SK-N-SH treated with all-trans-retinoic acid at 6 μM for 48 hours (cell line): ENCODE results near the gene RIN3.

Source experiments
- ATAC-seq: fragments of 200-7000 bp; cut with Tn5 transposase; 3 replicates; pipeline ENCODE4 v1.9.1; 2020; ENCODE audit warnings: mild to moderate bottlenecking, moderate library complexity
- ARNTL ChIP-seq: fragments of 450-650 bp; formaldehyde crosslinking; IDR thresholded peaks from 2 replicates; pipeline ENCODE4 v1.5.0; 2020; ENCODE audit warnings: low read depth, mild to moderate bottlenecking, moderate library complexity, borderline replicate concordance
- BACH2 ChIP-seq: fragments of 250-450 bp; sonication (Bioruptor Pico); IDR thresholded peaks from 2 replicates; pipeline ENCODE4 v1.9.0; 2021; ENCODE audit warnings: mild to moderate bottlenecking, borderline replicate concordance
- CSDC2 ChIP-seq: fragments of 250-450 bp; sonication (Bioruptor Pico); IDR thresholded peaks from 2 replicates; pipeline ENCODE4 v1.5.0; 2020; ENCODE audit warnings: mild to moderate bottlenecking, moderate library complexity
- ESRRG ChIP-seq: fragments of 250-450 bp; sonication (Bioruptor Pico); IDR thresholded peaks from 2 replicates; pipeline ENCODE4 v1.6.1; 2021; ENCODE audit warnings: mild to moderate bottlenecking
- GLIS3 ChIP-seq: fragments of 250-450 bp; sonication (Bioruptor Pico); IDR thresholded peaks from 2 replicates; pipeline ENCODE4 v1.5.0; 2020; ENCODE audit warnings: mild to moderate bottlenecking, moderate library complexity
- ISL1 ChIP-seq: fragments of 250-450 bp; sonication (Bioruptor Pico); IDR thresholded peaks from 2 replicates; pipeline ENCODE4 v2.1.2; 2022; ENCODE audit warnings: mild to moderate bottlenecking, moderate library complexity
- OSR1 ChIP-seq: fragments of 250-450 bp; sonication (Bioruptor Pico); IDR thresholded peaks from 2 replicates; pipeline ENCODE4 v1.8.0; 2022; ENCODE audit warnings: moderate library complexity, mild to moderate bottlenecking, inconsistent platforms
- PPARA ChIP-seq: fragments of 250-450 bp; sonication (Bioruptor Pico); IDR thresholded peaks from 2 replicates; pipeline ENCODE4 v1.5.0; 2020; ENCODE audit warnings: mild to moderate bottlenecking, borderline replicate concordance
- RARB ChIP-seq: fragments of 250-450 bp; sonication (Bioruptor Pico); IDR thresholded peaks from 2 replicates; pipeline ENCODE4 v1.8.0; 2021; ENCODE audit warnings: mild to moderate bottlenecking, moderate library complexity
- SNAI2 ChIP-seq: fragments of 250-450 bp; sonication (Bioruptor Pico); IDR thresholded peaks from 2 replicates; pipeline ENCODE4 v1.5.0; 2020; ENCODE audit warnings: mild to moderate bottlenecking, moderate library complexity
- TOX ChIP-seq: fragments of 250-450 bp; sonication (Bioruptor Pico); IDR thresholded peaks from 2 replicates; pipeline ENCODE4 v1.8.0; 2021; ENCODE audit warnings: mild to moderate bottlenecking, moderate library complexity, borderline replicate concordance
- ZC3H10 ChIP-seq: fragments of 250-450 bp; sonication (Bioruptor Pico); IDR thresholded peaks from 2 replicates; pipeline ENCODE4 v1.5.1; 2021; ENCODE audit warnings: mild to moderate bottlenecking, moderate library complexity
- ZFP3 ChIP-seq: fragments of 250-450 bp; sonication (Bioruptor Pico); IDR thresholded peaks from 2 replicates; pipeline ENCODE4 v1.5.0; 2020; ENCODE audit warnings: mild to moderate bottlenecking, moderate library complexity
- ZFP30 ChIP-seq: fragments of 450-650 bp; formaldehyde crosslinking; IDR thresholded peaks from 2 replicates; pipeline ENCODE4 v1.5.0; 2022; ENCODE audit warnings: mild to moderate bottlenecking, moderate library complexity
- ZNF565 ChIP-seq: fragments of 450-650 bp; formaldehyde crosslinking; conservative IDR thresholded peaks from 2 replicates; pipeline ENCODE4 v1.5.0; 2020; ENCODE audit warnings: low read depth, mild to moderate bottlenecking, moderate library complexity
- ZNF70 ChIP-seq: fragments of 450-650 bp; formaldehyde crosslinking; IDR thresholded peaks from 2 replicates; pipeline ENCODE4 v1.5.0; 2020; ENCODE audit warnings: mild to moderate bottlenecking, moderate library complexity
- ZNF8 ChIP-seq: fragments of 450-650 bp; formaldehyde crosslinking; IDR thresholded peaks from 2 replicates; pipeline ENCODE4 v1.5.0; 2020; ENCODE audit warnings: mild to moderate bottlenecking, moderate library complexity
- TF ChIP-seq, protein P1 (sequence below): fragments of 250-450 bp; sonication (Bioruptor Pico); IDR thresholded peaks from 2 replicates; pipeline ENCODE4 v1.5.0; 2020; ENCODE audit warnings: mild to moderate bottlenecking, moderate library complexity
- TF ChIP-seq, protein P2 (sequence below): fragments of 250-450 bp; sonication (Bioruptor Pico); IDR thresholded peaks from 2 replicates; pipeline ENCODE4 v1.8.0; 2021; ENCODE audit warnings: low read depth, mild to moderate bottlenecking, moderate library complexity, borderline replicate concordance
- TF ChIP-seq, protein P3 (sequence below): fragments of 250-450 bp; sonication (Bioruptor Pico); IDR thresholded peaks from 2 replicates; pipeline ENCODE4 v1.5.1; 2020; ENCODE audit warnings: low read depth, mild to moderate bottlenecking, moderate library complexity
- TF ChIP-seq, protein P4 (sequence below): fragments of 250-450 bp; sonication (Bioruptor Pico); IDR thresholded peaks from 2 replicates; pipeline ENCODE4 v1.8.0; 2020; ENCODE audit warnings: mild to moderate bottlenecking, moderate library complexity, borderline replicate concordance

RIN3 gene

DNA sequence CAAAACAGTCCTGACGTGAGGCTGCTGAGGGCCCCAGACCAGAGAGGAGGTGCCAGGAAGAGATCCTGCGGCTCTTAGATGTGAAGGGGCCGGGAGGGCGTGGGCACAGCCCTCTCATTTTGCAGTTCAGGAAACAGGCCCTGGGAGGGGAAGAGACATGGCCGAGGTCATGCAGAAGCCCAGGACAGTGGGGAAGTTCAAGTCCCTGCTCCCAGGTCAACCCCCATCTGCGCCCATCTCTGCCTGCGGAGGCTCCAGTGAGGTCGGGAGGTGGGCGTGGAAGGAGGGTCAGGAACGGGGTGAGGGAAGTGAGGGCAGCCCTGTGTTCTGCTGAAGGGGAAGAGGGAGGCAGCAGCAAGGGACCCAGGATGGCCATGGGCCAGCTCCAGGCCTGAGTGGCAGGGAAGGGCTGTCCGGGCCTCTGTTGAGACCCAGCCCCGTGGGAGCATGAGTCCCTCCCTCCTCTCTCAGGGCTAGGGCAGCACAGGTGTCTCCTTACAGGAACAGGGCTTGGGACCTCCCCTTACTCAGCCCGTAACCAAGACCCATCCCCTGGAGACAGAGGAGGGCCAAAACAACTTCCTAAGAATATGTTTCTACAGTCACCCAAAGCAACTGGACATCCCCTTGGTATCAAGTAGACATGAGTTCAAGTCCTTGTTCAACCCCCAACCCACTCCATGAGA lies 144.0 kb downstream of the RIN3 start (continued):
- no peak for TF ChIP-seq OSR1
- TF ChIP-seq ZC3H10 (CRISPR knock-in tag): no peak
- TF ChIP-seq ARNTL (CRISPR knock-in tag): no peak
- no peak for TF ChIP-seq BACH2 (CRISPR knock-in tag)
- TF ChIP-seq, protein P1, sequence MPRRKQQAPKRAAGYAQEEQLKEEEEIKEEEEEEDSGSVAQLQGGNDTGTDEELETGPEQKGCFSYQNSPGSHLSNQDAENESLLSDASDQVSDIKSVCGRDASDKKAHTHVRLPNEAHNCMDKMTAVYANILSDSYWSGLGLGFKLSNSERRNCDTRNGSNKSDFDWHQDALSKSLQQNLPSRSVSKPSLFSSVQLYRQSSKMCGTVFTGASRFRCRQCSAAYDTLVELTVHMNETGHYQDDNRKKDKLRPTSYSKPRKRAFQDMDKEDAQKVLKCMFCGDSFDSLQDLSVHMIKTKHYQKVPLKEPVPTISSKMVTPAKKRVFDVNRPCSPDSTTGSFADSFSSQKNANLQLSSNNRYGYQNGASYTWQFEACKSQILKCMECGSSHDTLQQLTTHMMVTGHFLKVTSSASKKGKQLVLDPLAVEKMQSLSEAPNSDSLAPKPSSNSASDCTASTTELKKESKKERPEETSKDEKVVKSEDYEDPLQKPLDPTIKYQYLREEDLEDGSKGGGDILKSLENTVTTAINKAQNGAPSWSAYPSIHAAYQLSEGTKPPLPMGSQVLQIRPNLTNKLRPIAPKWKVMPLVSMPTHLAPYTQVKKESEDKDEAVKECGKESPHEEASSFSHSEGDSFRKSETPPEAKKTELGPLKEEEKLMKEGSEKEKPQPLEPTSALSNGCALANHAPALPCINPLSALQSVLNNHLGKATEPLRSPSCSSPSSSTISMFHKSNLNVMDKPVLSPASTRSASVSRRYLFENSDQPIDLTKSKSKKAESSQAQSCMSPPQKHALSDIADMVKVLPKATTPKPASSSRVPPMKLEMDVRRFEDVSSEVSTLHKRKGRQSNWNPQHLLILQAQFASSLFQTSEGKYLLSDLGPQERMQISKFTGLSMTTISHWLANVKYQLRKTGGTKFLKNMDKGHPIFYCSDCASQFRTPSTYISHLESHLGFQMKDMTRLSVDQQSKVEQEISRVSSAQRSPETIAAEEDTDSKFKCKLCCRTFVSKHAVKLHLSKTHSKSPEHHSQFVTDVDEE (CRISPR knock-in tag): no peak

DNA sequence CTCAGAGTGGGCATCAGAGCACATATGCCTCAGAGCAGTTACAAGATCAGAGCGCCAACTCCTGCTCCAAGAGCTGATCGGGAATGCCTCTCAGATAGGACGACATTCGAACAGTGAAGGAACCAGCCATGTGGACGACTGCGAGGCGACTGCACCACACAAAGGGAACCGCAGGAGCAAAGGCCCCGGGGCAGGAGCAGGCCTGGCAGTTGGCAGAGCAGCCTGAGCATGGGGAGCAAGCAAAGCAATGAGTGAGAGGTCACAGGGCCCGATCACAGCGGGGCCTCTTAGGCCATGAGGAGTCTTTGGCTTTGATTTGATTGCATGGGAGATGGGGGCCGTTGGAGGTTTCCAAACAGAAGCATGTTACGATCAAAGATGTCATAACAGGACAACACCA lies 144.6 kb downstream of the RIN3 start:
- no peak for ATAC-seq
- TF ChIP-seq ZC3H10 (CRISPR knock-in tag) (no peak), GLIS3 (CRISPR knock-in tag) (no peak), SNAI2 (CRISPR knock-in tag) (no peak), CSDC2 (CRISPR knock-in tag) (no peak), TOX (no peak)
- TF ChIP-seq, protein P2, sequence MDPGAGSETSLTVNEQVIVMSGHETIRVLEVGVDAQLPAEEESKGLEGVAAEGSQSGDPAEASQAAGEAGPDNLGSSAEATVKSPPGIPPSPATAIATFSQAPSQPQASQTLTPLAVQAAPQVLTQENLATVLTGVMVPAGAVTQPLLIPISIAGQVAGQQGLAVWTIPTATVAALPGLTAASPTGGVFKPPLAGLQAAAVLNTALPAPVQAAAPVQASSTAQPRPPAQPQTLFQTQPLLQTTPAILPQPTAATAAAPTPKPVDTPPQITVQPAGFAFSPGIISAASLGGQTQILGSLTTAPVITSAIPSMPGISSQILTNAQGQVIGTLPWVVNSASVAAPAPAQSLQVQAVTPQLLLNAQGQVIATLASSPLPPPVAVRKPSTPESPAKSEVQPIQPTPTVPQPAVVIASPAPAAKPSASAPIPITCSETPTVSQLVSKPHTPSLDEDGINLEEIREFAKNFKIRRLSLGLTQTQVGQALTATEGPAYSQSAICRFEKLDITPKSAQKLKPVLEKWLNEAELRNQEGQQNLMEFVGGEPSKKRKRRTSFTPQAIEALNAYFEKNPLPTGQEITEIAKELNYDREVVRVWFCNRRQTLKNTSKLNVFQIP (CRISPR knock-in tag): no peak
- TF ChIP-seq, all 23 proteins: peak for 0

DNA sequence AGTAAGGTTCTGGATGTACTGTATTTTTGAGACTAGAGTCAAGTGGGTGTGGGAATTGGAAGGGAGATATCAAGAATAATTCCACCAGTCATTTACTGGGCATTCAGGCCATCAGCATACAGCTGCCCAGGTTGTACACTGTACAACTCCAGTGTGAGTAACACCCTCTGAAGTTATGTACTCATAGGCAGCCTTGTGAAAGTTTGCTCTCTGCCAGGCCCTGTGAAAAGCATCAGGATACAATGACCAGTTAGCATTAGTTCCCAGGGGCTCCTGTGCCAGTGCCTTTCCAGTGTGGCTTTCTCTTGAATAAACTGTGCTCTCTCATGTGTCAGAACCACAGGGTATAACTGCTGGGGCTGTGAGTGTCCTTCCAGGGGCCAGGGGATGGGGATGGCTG lies 145.1 kb downstream of the RIN3 start:
- no peak for ATAC-seq
- TF ChIP-seq, protein P3, sequence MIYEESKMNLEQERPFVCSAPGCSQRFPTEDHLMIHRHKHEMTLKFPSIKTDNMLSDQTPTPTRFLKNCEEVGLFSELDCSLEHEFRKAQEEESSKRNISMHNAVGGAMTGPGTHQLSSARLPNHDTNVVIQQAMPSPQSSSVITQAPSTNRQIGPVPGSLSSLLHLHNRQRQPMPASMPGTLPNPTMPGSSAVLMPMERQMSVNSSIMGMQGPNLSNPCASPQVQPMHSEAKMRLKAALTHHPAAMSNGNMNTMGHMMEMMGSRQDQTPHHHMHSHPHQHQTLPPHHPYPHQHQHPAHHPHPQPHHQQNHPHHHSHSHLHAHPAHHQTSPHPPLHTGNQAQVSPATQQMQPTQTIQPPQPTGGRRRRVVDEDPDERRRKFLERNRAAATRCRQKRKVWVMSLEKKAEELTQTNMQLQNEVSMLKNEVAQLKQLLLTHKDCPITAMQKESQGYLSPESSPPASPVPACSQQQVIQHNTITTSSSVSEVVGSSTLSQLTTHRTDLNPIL (CRISPR knock-in tag): no peak
- TF ChIP-seq, protein P2 (CRISPR knock-in tag): no peak
- no peak for TF ChIP-seq RARB (CRISPR knock-in tag)
- TF ChIP-seq ZNF70: no peak
- no peak for TF ChIP-seq ZFP30 (CRISPR knock-in tag)
- no peak for TF ChIP-seq TOX
- TF ChIP-seq BACH2 (CRISPR knock-in tag): no peak
- TF ChIP-seq, protein P1 (CRISPR knock-in tag): no peak
- TF ChIP-seq ZNF8 (CRISPR knock-in tag): no peak
- TF ChIP-seq ZC3H10 (CRISPR knock-in tag): no peak
- TF ChIP-seq ZNF565 (CRISPR knock-in tag): no peak
- TF ChIP-seq PPARA (CRISPR knock-in tag): no peak
- no peak for TF ChIP-seq GLIS3 (CRISPR knock-in tag)
- no peak for TF ChIP-seq ZFP3 (CRISPR knock-in tag)
- TF ChIP-seq, protein P4, sequence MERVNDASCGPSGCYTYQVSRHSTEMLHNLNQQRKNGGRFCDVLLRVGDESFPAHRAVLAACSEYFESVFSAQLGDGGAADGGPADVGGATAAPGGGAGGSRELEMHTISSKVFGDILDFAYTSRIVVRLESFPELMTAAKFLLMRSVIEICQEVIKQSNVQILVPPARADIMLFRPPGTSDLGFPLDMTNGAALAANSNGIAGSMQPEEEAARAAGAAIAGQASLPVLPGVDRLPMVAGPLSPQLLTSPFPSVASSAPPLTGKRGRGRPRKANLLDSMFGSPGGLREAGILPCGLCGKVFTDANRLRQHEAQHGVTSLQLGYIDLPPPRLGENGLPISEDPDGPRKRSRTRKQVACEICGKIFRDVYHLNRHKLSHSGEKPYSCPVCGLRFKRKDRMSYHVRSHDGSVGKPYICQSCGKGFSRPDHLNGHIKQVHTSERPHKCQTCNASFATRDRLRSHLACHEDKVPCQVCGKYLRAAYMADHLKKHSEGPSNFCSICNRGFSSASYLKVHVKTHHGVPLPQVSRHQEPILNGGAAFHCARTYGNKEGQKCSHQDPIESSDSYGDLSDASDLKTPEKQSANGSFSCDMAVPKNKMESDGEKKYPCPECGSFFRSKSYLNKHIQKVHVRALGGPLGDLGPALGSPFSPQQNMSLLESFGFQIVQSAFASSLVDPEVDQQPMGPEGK (CRISPR knock-in tag): no peak
- TF ChIP-seq ARNTL (CRISPR knock-in tag): no peak
- TF ChIP-seq CSDC2 (CRISPR knock-in tag): no peak
- TF ChIP-seq ESRRG (CRISPR knock-in tag): no peak
- TF ChIP-seq ISL1 (CRISPR knock-in tag): no peak
